Activated B cell treated with CpG ODN at 0.5 μM for 24 hours (primary cell): ENCODE data around the gene INTS4. TPM values are rescaled to one million over a fixed set of nuclear protein-coding genes. Genes with fewer than 3 reads are reported as not detected.
"Not testable (repeated sequence)": the region's sequence is repeated elsewhere in the genome, so short reads cannot be mapped to it uniquely, and the experiment has no call there.

Experiments
- ATAC-seq: fragments of 200-7000 bp; cut with Tn5 transposase; one replicate; pipeline ENCODE4 v1.10.0; 2021; ENCODE audit warnings: low read depth, mild to moderate bottlenecking, moderate library complexity
- CTCF ChIA-PET: fragments of 350-600 bp; sonication (Branson Sonifier 250); formaldehyde crosslinking; loops from one replicate; lab custom pipeline; 2021; ENCODE audit warnings: antibody characterized with exemption; lab: Charles Lee
- POLR2A ChIA-PET: fragments of 350-600 bp; sonication (Branson Sonifier 250); formaldehyde crosslinking; loops from one replicate; lab custom pipeline; 2021; ENCODE audit warnings: antibody characterized with exemption; lab: Charles Lee
- DNase-seq: peaks from one replicate; pipeline ENCODE4 v3.0.0; 2022
- H3K27ac Mint-ChIP-seq: one replicate; pipeline ENCODE4 v1.8.0; 2020; ENCODE audit warnings: mixed read lengths
- H3K27me3 Mint-ChIP-seq: one replicate; pipeline ENCODE4 v1.8.0; 2021; ENCODE audit warnings: mixed read lengths
- H3K36me3 Mint-ChIP-seq: one replicate; pipeline ENCODE4 v1.8.0; 2021; ENCODE audit warnings: low read depth, mixed read lengths
- H3K4me1 Mint-ChIP-seq: one replicate; pipeline ENCODE4 v1.8.0; 2021; ENCODE audit warnings: mixed read lengths
- H3K4me3 Mint-ChIP-seq: one replicate; pipeline ENCODE4 v1.8.0; 2020; ENCODE audit warnings: mild to moderate bottlenecking, mixed read lengths
- H3K9me3 Mint-ChIP-seq: one replicate; pipeline ENCODE4 v1.8.0; 2020; ENCODE audit warnings: mixed read lengths
- CTCF ChIP-seq: fragments of 200-600 bp; IDR thresholded peaks from one replicate; pipeline ENCODE4 v1.8.0; 2022; ENCODE audit warnings: antibody characterized with exemption, mild to moderate bottlenecking
- intact Hi-C: fragments of 100-400 bp; cut with micrococcal nuclease; formaldehyde crosslinking; loops from one replicate; pipeline ENCODE4 v1.15.1; 2024
- total RNA-seq: library from RNA; stranded (reverse); gene quantifications from 2 replicates; pipeline ENCODE4 v1.2.3, GENCODE V29; 2022

The INTS4 gene
- total RNA-seq, 1 donor from 2014 or later: 62.3 TPM

DNA sequence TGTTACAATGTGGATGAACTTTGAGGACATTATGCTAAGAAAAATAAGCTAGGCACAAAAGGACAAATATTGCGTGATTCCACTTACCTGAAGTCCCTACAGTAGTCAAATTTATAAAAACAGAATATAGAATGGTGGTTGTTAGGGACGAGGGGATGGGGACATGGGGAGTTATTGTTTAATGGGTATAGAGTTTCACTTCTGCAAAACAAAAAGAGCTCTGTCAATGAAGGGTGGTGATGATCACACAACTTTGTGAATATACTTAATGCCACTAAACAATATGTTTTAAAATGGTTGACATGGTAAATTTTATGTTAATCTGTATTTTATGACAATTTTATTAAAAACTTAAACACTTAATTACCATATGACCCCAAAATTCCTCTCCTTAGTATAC, 26.1 kb downstream of the INTS4 start:
- Mint-ChIP-seq H3K27me3 (no peaks in the 10 kb centered on the region), H3K9me3 (no peaks in the 10 kb centered on the region), H3K4me3 (no peak overlapping the region), H3K4me1 (peaks cover 14% of the 10 kb centered on the region), H3K36me3 (peaks cover 45% of the 10 kb centered on the region), H3K27ac (no peak overlapping the region)
- TF ChIP-seq CTCF: no peak
- intact Hi-C loops: no loop called here
- ChIA-PET POLR2A (interaction anchor here (1.0 to 2.1 kb wide), 2 partner anchors 27 to 111 kb away, joined by 4 to 8 read pairs; partner anchors contain the start of genes INTS4 and NDUFC2), CTCF (no interaction called here)
- peak; percentile 60 for ATAC-seq
- DNase-seq: no peak

DNA sequence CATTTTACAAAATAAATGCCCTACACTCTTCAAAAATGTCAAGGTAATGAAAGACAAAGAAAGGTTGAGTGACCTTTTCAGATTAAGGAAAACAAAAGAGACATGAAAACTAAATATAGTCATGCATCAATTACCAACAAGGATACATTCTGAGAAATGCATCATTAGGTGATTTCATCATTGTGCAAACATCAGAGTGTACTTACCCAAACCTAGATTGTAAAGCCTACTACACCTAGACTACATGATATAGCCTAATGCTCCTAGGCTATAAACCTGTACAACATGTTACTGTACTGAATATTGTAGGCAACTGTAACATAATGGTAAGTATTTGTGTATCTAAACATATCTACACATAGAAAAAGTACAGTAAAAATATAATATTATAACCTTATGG, 26.7 kb downstream of the INTS4 start:
- no peaks in the 10 kb centered on the region for H3K27me3 Mint-ChIP-seq
- ChIA-PET POLR2A (interaction anchor here (1.0 kb wide), 1 partner anchor 112 kb away, joined by 4 read pairs; the partner anchor contains the start of gene NDUFC2), CTCF (no interaction called here)
- ATAC-seq: no peak
- no peak for DNase-seq
- H3K36me3 Mint-ChIP-seq: peaks cover 39% of the 10 kb centered on the region
- H3K9me3 Mint-ChIP-seq: no peaks in the 10 kb centered on the region
- TF ChIP-seq CTCF: no peak
- peaks cover 14% of the 10 kb centered on the region for H3K4me1 Mint-ChIP-seq
- no peak overlapping the region for H3K4me3 Mint-ChIP-seq
- H3K27ac Mint-ChIP-seq: no peak overlapping the region
- intact Hi-C loops: no loop called here

DNA sequence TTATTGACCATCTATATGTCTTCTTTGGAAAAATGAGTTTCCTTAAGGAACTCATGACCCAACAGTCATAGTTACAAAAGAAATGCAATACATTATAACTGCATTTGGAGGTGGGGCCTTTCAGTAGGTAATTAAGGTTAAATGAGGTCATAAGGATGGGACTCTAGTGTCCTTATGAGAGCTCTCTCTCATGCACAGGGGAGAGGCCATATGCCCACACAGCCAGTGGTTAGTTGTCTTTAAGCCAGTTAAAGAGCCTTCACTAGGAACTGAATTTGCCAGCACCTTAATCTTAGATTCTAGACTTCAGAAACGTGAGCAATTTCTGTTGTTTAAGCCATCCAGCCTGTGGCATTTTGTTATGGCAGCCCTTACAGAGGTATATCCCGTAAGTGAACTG, 27.3 kb downstream of the INTS4 start:
- ChIA-PET CTCF (no interaction called here), POLR2A (no interaction called here)
- H3K9me3 Mint-ChIP-seq: no peaks in the 10 kb centered on the region
- no peaks in the 10 kb centered on the region for H3K27me3 Mint-ChIP-seq
- H3K27ac Mint-ChIP-seq: no peak overlapping the region
- peaks cover 37% of the 10 kb centered on the region for H3K36me3 Mint-ChIP-seq
- no peak overlapping the region for H3K4me3 Mint-ChIP-seq
- no peak for TF ChIP-seq CTCF
- intact Hi-C loops: no loop called here
- DNase-seq: no peak
- no peak for ATAC-seq
- H3K4me1 Mint-ChIP-seq: peaks cover 14% of the 10 kb centered on the region

DNA sequence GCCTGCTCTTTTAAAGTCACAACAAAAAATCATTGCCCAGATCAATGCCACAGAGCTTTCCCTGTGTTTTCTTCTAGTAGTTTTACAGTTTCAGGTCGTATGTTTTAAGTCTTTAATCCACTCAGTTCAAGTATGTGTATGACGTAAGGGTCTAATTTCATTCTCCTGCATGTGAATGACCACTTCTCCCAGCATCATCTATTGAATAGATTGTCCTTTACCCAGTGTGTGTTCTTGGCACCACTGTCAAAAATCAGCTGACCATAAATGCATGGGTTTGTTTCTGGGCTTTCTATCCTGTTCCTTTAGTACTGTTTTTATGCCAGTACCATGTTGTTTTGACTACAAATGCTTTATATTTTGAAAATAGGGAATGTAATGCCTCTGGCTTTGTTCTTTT, 28.1 kb downstream of the INTS4 start:
- no peaks in the 10 kb centered on the region for H3K27me3 Mint-ChIP-seq
- no peaks in the 10 kb centered on the region for H3K9me3 Mint-ChIP-seq
- DNase-seq: no peak
- H3K4me1 Mint-ChIP-seq: peaks cover 14% of the 10 kb centered on the region
- intact Hi-C loops: no loop called here
- H3K4me3 Mint-ChIP-seq: no peak overlapping the region
- no peak for TF ChIP-seq CTCF
- no peak for ATAC-seq
- POLR2A ChIA-PET: no interaction called here
- peaks cover 33% of the 10 kb centered on the region for H3K36me3 Mint-ChIP-seq
- CTCF ChIA-PET: no interaction called here
- no peak overlapping the region for H3K27ac Mint-ChIP-seq

GRCh38 chr11:77959434-77959833, 35.0 kb downstream of the INTS4 start:
- ChIA-PET CTCF (no interaction called here), POLR2A (no interaction called here)
- intact Hi-C loops: no loop called here
- TF ChIP-seq CTCF: no peak
- H3K4me1 Mint-ChIP-seq: no peaks in the 10 kb centered on the region
- DNase-seq: no peak
- no peak for ATAC-seq
- H3K36me3 Mint-ChIP-seq: peaks cover 51% of the 10 kb centered on the region
- H3K9me3 Mint-ChIP-seq: no peaks in the 10 kb centered on the region
- no peak overlapping the region for H3K4me3 Mint-ChIP-seq
- H3K27ac Mint-ChIP-seq: no peak overlapping the region
- H3K27me3 Mint-ChIP-seq: no peaks in the 10 kb centered on the region

- H3K4me3 Mint-ChIP-seq, ATAC-seq, intact Hi-C loops, DNase-seq, CTCF ChIA-PET, H3K27ac Mint-ChIP-seq, H3K27me3 Mint-ChIP-seq, POLR2A ChIA-PET, H3K9me3 Mint-ChIP-seq, H3K4me1 Mint-ChIP-seq: not testable (repeated sequence)
- H3K36me3 Mint-ChIP-seq: peaks cover 55% of the 10 kb centered on the region
These were observed 35.8 kb downstream of the INTS4 start for GRCh38 chr11:77958583-77959177.

GRCh38 chr11:77943296-77943695, 51.2 kb downstream of the INTS4 start:
- CTCF ChIA-PET, H3K4me3 Mint-ChIP-seq, H3K4me1 Mint-ChIP-seq, POLR2A ChIA-PET, intact Hi-C loops, H3K9me3 Mint-ChIP-seq, DNase-seq, ATAC-seq, H3K27ac Mint-ChIP-seq, H3K27me3 Mint-ChIP-seq: not testable (repeated sequence)
- peaks cover 45% of the 10 kb centered on the region for H3K36me3 Mint-ChIP-seq

- peaks cover 38% of the 10 kb centered on the region for H3K36me3 Mint-ChIP-seq
- intact Hi-C loops, CTCF ChIA-PET, H3K27me3 Mint-ChIP-seq, H3K4me1 Mint-ChIP-seq, H3K4me3 Mint-ChIP-seq, H3K27ac Mint-ChIP-seq, ATAC-seq, POLR2A ChIA-PET, DNase-seq, H3K9me3 Mint-ChIP-seq: not testable (repeated sequence)
These were observed 52.0 kb downstream of the INTS4 start for GRCh38 chr11:77942465-77942864.
